Measurements from ENCODE around the gene FCER2. TPM values are rescaled to one million over a fixed set of nuclear protein-coding genes. Genes with fewer than 3 reads are reported as not detected.

FCER2 gene
- total and polyA plus RNA-seq, 4 donors: 0.14 TPM; not detected in 3

- TF ChIP-seq JUND (IDR thresholded peaks at IDR 0.05) (peak; percentile 58 to 66), TAF1 (conservative IDR thresholded peaks at IDR 0.05) (no peak), HNF4A (conservative IDR thresholded peaks at IDR 0.05) (peak; percentile 58 to 70), GABPA (IDR thresholded peaks at IDR 0.05 in 1 of 2, conservative IDR thresholded peaks at IDR 0.05 in 1 of 2) (no peak), SP1 (IDR thresholded peaks at IDR 0.05) (peak; percentile 88), EGR1 (IDR thresholded peaks at IDR 0.05; ENCODE audit: low read depth in 2 of 2) (no peak), REST (IDR thresholded peaks at IDR 0.05) (peak; percentile 37), HNF4G (IDR thresholded peaks at IDR 0.05) (no peak), CTCF (IDR thresholded peaks at IDR 0.05; ENCODE audit: low read depth, low read length, missing input control) (peak; percentile 99), FOXA2 (IDR thresholded peaks at IDR 0.05) (no peak), FOXA1 (IDR thresholded peaks at IDR 0.05) (peak; percentile 40), MAX (IDR thresholded peaks at IDR 0.05) (no peak), ATF3 (IDR thresholded peaks at IDR 0.05) (peak; percentile 86), NR2F2 (IDR thresholded peaks at IDR 0.05) (peak; percentile 65), RAD21 (IDR thresholded peaks at IDR 0.05) (peak; percentile 79), ZBTB33 (IDR thresholded peaks at IDR 0.05) (no peak), YY1 (IDR thresholded peaks at IDR 0.05) (peak; percentile 66), RXRA (IDR thresholded peaks at IDR 0.05) (peak; percentile 94 to 95)
- no peaks in the 10 kb centered on the region for H3K9me3 ChIP-seq (ENCODE audit: control insufficient read depth in 4 of 4, low read length in 3 of 4)
- peak overlapping the region; percentile 51 to 69 for H3K27ac ChIP-seq (ENCODE audit: low read depth in 1 of 2, low read length in 2 of 2)
- H3K4me1 ChIP-seq (ENCODE audit: control insufficient read depth in 4 of 4, insufficient read depth in 4 of 4, low read length in 3 of 4): peaks cover 0 to 7% (median 2%) of the 10 kb centered on the region in 4 donors
- H3K36me3 ChIP-seq (ENCODE audit: control insufficient read depth in 4 of 4, insufficient read depth in 3 of 4, low read depth in 1 of 4, low read length in 3 of 4): no peaks in the 10 kb centered on the region
- DNase-seq (ENCODE audit: low spot score): peak; percentile 94
- WGBS: 3% methylated on average over 28 of the region's 28 CpGs
- no peak overlapping the region for H3K4me3 ChIP-seq (ENCODE audit: low read depth in 1 of 3, low read length in 3 of 3)
- no peaks in the 10 kb centered on the region for H3K27me3 ChIP-seq (ENCODE audit: control insufficient read depth in 4 of 4, insufficient read depth in 4 of 4, low read length in 3 of 4)
- H3K9ac ChIP-seq (ENCODE audit: low read depth in 1 of 2, low read length in 2 of 2): peak overlapping the region in 1 of 2 donors; percentile 47
Observed at GRCh38 chr19:7652061-7652641, 49.8 kb downstream of the FCER2 start.

Measured in liver (tissue), 9 donors.